Measurements from ENCODE around the gene KRT7. TPM values are rescaled to one million over a fixed set of nuclear protein-coding genes. Genes with fewer than 3 reads are reported as not detected.
A peak's percentile ranks its signal among the peaks of the same experiment; 100 is the strongest.

Gene KRT7
- total and polyA plus RNA-seq, 8 donors, result 15.2 to 1,968 (median 28.2) TPM

- Histone ChIP-seq H3K27me3 (no peaks in the 10 kb centered on the region), H3K9me3 (no peaks in the 10 kb centered on the region), H3K4me3 (no peak overlapping the region), H3K27ac (peak overlapping the region; percentile 61 to 73), H3K36me3 (no peaks in the 10 kb centered on the region), H3K4me1 (peaks cover 30 to 85% of the 10 kb centered on the region in 2 donors)
- DNase-seq, result peak in 1 of 4 donors; percentile 67
- intact Hi-C loops (cut with DNase I), result no loop called here
- ATAC-seq, result no peak
- no peak for TF ChIP-seq CTCF (IDR thresholded peaks at IDR 0.05)
Measured at GRCh38 chr12:52193991-52194390, 39.1 kb upstream of the KRT7 start.

- intact Hi-C loops (cut with DNase I), result no loop called here
- Histone ChIP-seq H3K36me3 (no peaks in the 10 kb centered on the region), H3K4me3 (no peak overlapping the region), H3K9me3 (no peaks in the 10 kb centered on the region), H3K27me3 (no peaks in the 10 kb centered on the region), H3K4me1 (peaks cover 30 to 86% of the 10 kb centered on the region in 2 donors), H3K27ac (peak overlapping the region in 1 of 2 donors; percentile 61)
- ATAC-seq (no peak), DNase-seq (no peak)
- TF ChIP-seq CTCF (IDR thresholded peaks at IDR 0.05), result no peak
Measured at GRCh38 chr12:52195065-52195730, 37.8 kb upstream of the KRT7 start.

GRCh38 chr12:52197371-52198231, 35.4 kb upstream of the KRT7 start:
- ATAC-seq, result peak; percentile 79
- peaks cover 24 to 78% of the 10 kb centered on the region in 2 donors for H3K4me1 ChIP-seq

GRCh38 chr12:52198454-52199215, 34.4 kb upstream of the KRT7 start:
- no peaks in the 10 kb centered on the region for H3K27me3 ChIP-seq
- H3K4me1 ChIP-seq, result peaks cover 20 to 78% of the 10 kb centered on the region in 2 donors
- intact Hi-C loops (cut with DNase I), result no loop called here
- H3K27ac ChIP-seq, result peak overlapping the region; percentile 61 to 88
- DNase-seq (peak in 2 of 4 donors; percentile 61 to 81), ATAC-seq (peak; percentile 38)
- no peaks in the 10 kb centered on the region for H3K9me3 ChIP-seq
- H3K4me3 ChIP-seq, result no peak overlapping the region
- TF ChIP-seq CTCF (IDR thresholded peaks at IDR 0.05), result no peak
- H3K36me3 ChIP-seq, result no peaks in the 10 kb centered on the region

More at GRCh38 chr12:52197371-52198231, 35.4 kb upstream of the KRT7 start:
- no peak for TF ChIP-seq CTCF (IDR thresholded peaks at IDR 0.05)
- Histone ChIP-seq H3K36me3 (no peaks in the 10 kb centered on the region), H3K27ac (peak overlapping the region; percentile 61 to 88), H3K27me3 (no peaks in the 10 kb centered on the region), H3K9me3 (no peaks in the 10 kb centered on the region), H3K4me3 (no peak overlapping the region)
- peak in 2 of 4 donors; percentile 74 to 77 for DNase-seq
- intact Hi-C loops (cut with DNase I), result no loop called here

All from left lung (tissue), 10 donors.